ENCODE data around the gene DHX9.

The DHX9 gene

DNA sequence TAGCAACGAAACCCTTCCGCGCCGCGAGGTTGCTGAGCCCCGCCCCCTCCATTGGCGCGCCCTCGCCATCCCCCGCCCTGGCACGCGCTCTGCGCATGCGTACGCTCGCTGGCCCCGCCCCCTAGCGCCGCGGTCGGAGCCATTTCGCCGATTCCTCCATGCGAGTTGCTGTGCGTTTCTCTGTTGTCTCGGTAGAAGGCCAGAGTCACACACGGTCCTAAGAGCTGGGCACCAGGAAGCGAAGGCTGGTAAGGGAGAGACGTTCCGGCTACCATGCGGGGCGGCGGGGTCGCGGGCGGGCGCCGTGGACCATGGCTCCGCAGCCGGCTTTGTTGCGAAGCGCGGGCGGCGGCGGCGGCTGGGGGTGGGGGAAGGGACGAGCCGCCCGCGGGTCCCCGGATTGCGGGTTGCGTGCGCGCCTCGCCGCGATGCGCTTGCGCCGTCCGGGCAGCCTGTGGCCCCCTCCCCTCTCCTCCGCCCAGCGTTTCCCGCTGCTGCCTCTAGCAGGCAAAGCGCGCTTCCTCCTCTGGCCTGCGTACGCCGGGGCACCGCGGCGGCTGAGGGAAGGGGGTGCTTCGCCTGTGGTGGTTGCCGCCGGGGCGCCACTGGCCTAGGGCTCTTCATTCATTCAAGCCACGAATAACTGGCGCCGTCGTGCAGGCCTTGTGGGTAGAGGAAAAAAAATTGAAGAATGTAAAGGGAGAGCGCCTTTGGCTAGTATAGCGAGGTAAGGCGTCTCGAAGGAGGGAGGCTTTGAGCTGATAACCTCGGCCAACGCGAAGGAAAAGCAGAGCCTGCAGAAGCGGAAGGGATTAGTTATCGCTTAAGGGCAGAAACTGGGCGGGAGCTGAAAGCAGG is at the start of gene DHX9:
TSS of gene DHX9 (plus strand) at position 139 of the 858 bp plus-strand sequence. CDS start 3,220 bp downstream, outside the sequence.
- H3K36me3 ChIP-seq: peaks cover 30% of the 10 kb centered on the region
- no peaks in the 10 kb centered on the region for H3K27me3 ChIP-seq
- H3K9me3 ChIP-seq: no peaks in the 10 kb centered on the region
- peaks cover 35% of the 10 kb centered on the region for H3K4me1 ChIP-seq
- peak within 1 kb of the TSS; percentile 98 for H3K27ac ChIP-seq
- H3K4me3 ChIP-seq: peak within 1 kb of the TSS; percentile 80
- peak within 1 kb of the TSS; percentile 96 for H3K9ac ChIP-seq
- peak within 1 kb of the TSS; percentile 87 for H3K4me2 ChIP-seq
- TF ChIP-seq Cebpa-rat (IDR thresholded peaks at IDR 0.05): no peak
- peaks cover 51% of the 10 kb centered on the region for H4K20me1 ChIP-seq

DNA sequence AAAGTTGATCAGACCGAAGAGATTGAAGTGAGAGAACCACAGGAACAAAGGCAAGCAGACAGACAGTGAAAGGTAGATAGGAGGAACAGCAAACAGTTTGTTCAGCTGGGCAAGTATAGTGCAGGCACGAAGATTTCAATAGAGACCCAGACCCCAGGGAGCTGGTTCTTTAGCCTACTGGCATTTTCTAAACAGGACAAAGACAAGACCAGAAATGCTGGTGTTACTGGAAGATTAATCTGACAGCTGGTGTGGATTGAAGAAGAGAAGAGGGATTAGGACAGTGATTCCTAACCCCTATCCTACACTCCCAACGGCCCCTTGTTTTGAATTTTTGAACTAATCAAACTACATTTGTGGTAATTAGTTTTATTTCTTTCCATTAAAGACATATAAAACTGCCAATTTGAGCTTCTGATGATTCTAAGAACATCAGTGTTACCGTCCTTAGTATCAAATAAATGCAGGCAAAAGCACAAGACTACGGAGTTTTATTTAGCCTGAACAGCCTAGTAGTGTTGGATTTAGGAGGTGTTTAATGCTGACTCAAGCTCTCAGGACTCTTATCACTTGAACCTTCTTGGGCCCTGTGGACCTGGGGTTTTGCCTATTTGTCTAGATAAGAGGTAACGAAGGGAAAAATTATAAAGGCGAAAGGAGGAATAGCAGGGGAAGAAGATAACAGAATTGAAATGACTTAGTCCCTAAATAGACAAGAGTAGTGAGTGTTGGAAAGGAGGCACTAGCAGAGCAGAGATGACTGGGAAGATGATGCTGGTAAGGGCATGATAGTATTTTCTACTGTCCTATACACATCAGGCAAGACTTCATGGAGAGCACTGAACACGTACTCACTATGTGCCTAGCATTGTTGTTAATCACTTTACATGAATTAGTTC is 47.6 kb upstream of the DHX9 start:
- peaks cover 21% of the 10 kb centered on the region for H3K4me1 ChIP-seq
- no peak overlapping the region for H3K4me3 ChIP-seq
- no peak overlapping the region for H3K4me2 ChIP-seq
- no peak overlapping the region for H3K27ac ChIP-seq
- TF ChIP-seq Cebpa-rat (IDR thresholded peaks at IDR 0.05): no peak
- no peak overlapping the region for H3K9ac ChIP-seq
- peaks cover 13% of the 10 kb centered on the region for H3K27me3 ChIP-seq
- no peaks in the 10 kb centered on the region for H3K9me3 ChIP-seq
- no peaks in the 10 kb centered on the region for H3K36me3 ChIP-seq
- H4K20me1 ChIP-seq: no peaks in the 10 kb centered on the region

DNA sequence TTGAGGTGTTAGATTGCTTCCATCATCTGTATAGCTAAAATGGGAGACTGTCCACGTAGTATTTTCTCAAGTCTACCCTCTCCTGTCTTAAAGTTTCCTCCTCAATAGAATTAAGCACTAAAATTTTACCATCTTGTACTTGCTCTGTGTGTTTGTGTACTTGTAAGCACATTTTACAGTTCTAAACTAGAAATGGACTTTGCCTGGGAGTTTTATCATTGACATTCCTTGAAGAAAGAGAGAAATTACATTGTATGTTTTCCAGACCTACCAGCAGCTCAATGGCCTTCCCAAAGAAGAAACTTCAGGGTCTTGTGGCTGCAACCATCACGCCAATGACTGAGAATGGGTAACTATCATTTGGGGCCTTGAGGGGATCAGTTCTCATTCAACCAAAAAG is 45.1 kb upstream of the DHX9 start:
- no peak for TF ChIP-seq Cebpa-rat (IDR thresholded peaks at IDR 0.05)
- peaks cover 3% of the 10 kb centered on the region for H3K27me3 ChIP-seq
- no peak overlapping the region for H3K4me2 ChIP-seq
- peaks cover 16% of the 10 kb centered on the region for H3K4me1 ChIP-seq
- no peak overlapping the region for H3K27ac ChIP-seq
- no peaks in the 10 kb centered on the region for H3K36me3 ChIP-seq
- no peak overlapping the region for H3K9ac ChIP-seq
- no peaks in the 10 kb centered on the region for H3K9me3 ChIP-seq
- no peaks in the 10 kb centered on the region for H4K20me1 ChIP-seq
- no peak overlapping the region for H3K4me3 ChIP-seq

DNA sequence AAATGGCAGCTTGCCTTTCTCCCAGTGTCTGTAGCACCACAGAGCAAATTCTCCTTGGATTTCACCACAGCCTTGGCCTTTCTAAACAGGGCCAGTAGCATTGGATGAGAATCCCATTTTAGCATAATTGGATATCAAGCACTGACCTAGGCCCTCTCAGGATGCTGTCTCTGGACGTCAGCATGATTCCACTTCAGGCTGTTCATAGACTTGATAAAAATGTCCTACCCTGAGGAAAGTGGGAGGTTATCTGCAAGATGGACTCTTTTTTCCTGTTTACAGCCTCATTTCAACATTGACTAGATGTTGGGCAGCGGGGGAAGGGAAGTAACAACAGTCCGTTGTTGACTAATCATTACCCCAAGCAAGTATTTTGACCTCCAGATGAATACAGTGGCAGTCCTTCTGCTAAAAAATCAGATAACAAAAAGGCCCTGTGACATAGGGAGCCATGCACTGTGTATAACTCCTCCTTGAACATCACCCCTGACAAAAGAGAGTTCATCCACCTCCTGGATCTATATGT is 44.4 kb upstream of the DHX9 start:
- no peaks in the 10 kb centered on the region for H3K36me3 ChIP-seq
- no peaks in the 10 kb centered on the region for H3K27me3 ChIP-seq
- H3K9me3 ChIP-seq: no peaks in the 10 kb centered on the region
- peaks cover 16% of the 10 kb centered on the region for H3K4me1 ChIP-seq
- H3K9ac ChIP-seq: no peak overlapping the region
- H3K4me2 ChIP-seq: peak overlapping the region; percentile 18; the same call in 1 of the 2 replicates
- no peak for TF ChIP-seq Cebpa-rat (IDR thresholded peaks at IDR 0.05)
- H4K20me1 ChIP-seq: no peaks in the 10 kb centered on the region
- no peak overlapping the region for H3K27ac ChIP-seq
- no peak overlapping the region for H3K4me3 ChIP-seq

DNA sequence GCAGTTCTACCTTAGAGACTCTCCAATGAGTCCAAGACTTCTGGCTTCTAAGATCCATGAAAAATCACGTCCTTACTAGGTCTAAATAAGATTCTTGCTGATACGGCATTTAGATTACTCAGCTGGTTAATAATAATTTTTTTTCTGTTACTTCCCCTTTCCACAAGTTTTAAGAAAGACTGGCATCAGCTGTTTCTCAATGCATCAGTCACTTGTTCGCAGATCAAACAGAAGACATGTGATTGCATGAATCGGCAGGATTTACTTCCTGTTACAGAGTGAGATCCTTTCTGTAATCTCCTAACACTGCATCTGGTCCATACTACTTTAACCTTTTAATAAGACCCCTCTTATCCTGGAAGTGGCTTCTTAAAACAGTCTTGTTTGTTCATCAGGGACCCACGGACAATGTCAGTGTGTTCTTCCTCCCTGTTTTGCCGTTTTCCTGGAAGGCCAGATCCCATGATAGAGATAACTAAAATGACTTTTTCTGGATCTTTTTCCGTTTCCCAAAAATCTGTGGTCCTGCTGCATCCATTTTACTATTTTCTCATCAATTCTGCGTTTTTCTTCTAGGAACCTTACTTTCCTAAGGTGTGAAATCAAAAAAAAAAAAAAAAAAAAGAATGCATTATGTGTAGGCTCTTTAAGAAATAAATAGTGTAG is 43.5 kb upstream of the DHX9 start:
- H3K27ac ChIP-seq: no peak overlapping the region
- no peak overlapping the region for H3K4me3 ChIP-seq
- no peak for TF ChIP-seq Cebpa-rat (IDR thresholded peaks at IDR 0.05)
- no peak overlapping the region for H3K9ac ChIP-seq
- no peaks in the 10 kb centered on the region for H4K20me1 ChIP-seq
- H3K27me3 ChIP-seq: no peaks in the 10 kb centered on the region
- peaks cover 10% of the 10 kb centered on the region; the same call in 1 of the 2 replicates for H3K4me1 ChIP-seq
- no peaks in the 10 kb centered on the region for H3K9me3 ChIP-seq
- H3K36me3 ChIP-seq: no peaks in the 10 kb centered on the region
- H3K4me2 ChIP-seq: peak overlapping the region; percentile 18; the same call in 1 of the 2 replicates

DNA sequence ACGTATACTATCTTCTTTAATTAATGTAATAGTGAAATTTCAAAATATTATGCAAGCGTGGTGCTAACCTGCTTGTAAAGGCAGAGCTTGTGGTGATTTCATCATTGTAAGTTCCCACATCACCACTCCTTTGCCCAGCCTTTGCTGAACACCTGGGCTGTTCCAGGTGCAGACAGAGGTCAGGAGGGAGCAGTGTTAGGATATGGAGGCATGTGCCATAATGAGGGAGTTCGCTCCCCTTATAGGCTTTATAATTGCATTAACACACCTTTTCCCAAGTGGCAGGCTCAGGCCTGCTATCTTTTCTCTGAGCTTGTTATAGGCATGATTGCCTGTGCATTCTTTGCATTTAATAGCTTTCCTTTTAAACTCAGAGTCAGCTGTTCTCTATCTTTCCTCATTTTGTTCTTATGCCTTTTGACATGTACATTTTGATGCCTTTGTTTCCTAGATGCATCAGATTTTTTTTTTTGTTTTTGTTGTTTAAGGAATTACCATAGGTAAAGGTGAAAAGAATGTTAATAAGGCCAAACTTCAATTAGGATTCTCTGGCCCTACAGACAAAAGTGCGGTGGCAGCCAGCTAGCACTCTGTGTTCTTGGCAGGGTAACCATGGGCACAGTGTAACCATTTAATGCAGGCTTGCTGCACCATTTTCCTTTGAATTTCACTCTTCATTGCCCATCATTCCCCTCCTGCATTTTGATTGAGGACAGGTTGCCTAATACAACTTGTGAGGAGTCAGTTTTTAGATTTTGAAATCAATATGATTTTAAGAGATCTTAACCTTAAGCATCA is 36.9 kb upstream of the DHX9 start:
- H3K9me3 ChIP-seq: no peaks in the 10 kb centered on the region
- TF ChIP-seq Cebpa-rat (IDR thresholded peaks at IDR 0.05): no peak
- H3K4me1 ChIP-seq: no peaks in the 10 kb centered on the region
- H3K27ac ChIP-seq: no peak overlapping the region
- H3K4me3 ChIP-seq: no peak overlapping the region
- H3K4me2 ChIP-seq: no peak overlapping the region
- peaks cover 24% of the 10 kb centered on the region for H3K36me3 ChIP-seq
- no peak overlapping the region for H3K9ac ChIP-seq
- H4K20me1 ChIP-seq: no peaks in the 10 kb centered on the region
- no peaks in the 10 kb centered on the region for H3K27me3 ChIP-seq

DNA sequence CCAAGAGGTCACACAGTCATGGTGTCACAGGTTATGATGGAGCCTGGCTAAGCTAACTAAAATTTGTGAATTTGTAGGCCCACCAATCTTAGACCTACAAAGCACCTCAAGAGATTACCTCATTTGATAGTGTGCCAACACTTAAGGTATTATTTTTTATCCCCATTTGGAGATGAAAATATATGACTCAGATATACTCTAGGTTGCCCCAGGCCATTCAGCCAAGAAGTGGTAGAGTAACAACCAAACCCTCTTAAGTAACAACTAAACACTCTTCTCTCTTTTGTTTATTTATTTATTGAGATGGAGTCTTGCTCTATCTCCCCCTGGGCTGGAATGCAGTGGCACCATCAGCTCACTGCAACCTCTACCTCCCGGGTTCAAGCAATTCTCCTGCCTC is 35.3 kb upstream of the DHX9 start:
- peaks cover 24% of the 10 kb centered on the region for H3K36me3 ChIP-seq
- TF ChIP-seq Cebpa-rat (IDR thresholded peaks at IDR 0.05): no peak
- no peaks in the 10 kb centered on the region for H3K4me1 ChIP-seq
- no peak overlapping the region for H3K4me2 ChIP-seq
- H3K27ac ChIP-seq: no peak overlapping the region
- no peak overlapping the region for H3K4me3 ChIP-seq
- H3K9me3 ChIP-seq: no peaks in the 10 kb centered on the region
- no peaks in the 10 kb centered on the region for H4K20me1 ChIP-seq
- no peak overlapping the region for H3K9ac ChIP-seq
- H3K27me3 ChIP-seq: no peaks in the 10 kb centered on the region

DNA sequence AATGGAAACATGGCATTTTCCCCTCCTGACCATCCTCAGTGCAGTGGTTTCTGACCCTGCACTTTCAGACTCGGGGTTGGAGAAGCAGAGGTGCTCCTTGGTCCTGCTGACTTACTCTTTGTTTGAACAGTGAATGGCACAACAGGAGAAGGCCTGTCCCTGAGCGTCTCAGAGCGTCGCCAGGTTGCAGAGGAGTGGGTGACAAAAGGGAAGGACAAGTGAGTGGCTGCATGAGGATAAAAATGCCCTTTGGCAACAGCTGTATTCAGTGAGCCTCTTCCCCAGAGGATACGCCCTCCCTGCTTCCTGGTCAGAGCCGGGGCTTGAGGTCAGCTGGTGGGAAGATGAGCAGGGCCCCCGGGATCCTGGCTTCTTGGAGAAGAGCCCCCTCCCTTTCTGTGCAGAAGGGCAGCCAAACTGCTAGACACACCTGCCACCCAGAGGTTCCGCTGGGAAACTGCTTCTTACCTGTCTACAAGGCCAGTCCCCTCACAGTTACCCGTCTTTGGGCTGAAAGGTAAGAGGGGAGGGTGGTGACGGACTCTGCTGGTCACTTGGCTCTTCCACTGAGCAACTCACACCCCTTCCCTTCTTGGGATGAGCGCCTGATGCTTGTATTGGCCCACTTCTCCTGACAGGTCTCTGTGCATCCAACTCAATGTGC is 33.0 kb upstream of the DHX9 start:
- H3K9me3 ChIP-seq: no peaks in the 10 kb centered on the region
- TF ChIP-seq Cebpa-rat (IDR thresholded peaks at IDR 0.05): no peak
- H4K20me1 ChIP-seq: no peaks in the 10 kb centered on the region
- H3K9ac ChIP-seq: no peak overlapping the region
- H3K4me2 ChIP-seq: no peak overlapping the region
- no peak overlapping the region for H3K4me3 ChIP-seq
- H3K36me3 ChIP-seq: peaks cover 24% of the 10 kb centered on the region
- H3K4me1 ChIP-seq: no peaks in the 10 kb centered on the region
- H3K27ac ChIP-seq: no peak overlapping the region
- no peaks in the 10 kb centered on the region for H3K27me3 ChIP-seq
